Stomach smooth muscle (tissue), 2 donors: Measurements from ENCODE around the gene TNNI3K.

Source experiments
- H3K27ac ChIP-seq: one replicate; pipeline ENCODE4 v1.7.0; 2013; ENCODE audit warnings: mild to moderate bottlenecking, low read length, inconsistent platforms
- H3K27me3 ChIP-seq, 2 donors: one replicate each; pipeline ENCODE4 v1.7.0; 2013; ENCODE audit warnings: low read length in 2 of 2; ENCODE audit not compliant: insufficient read depth in 2 of 2, control insufficient read depth in 1 of 2
- H3K36me3 ChIP-seq, 2 donors: one replicate each; pipeline ENCODE4 v1.7.0; 2013; ENCODE audit warnings: low read length in 2 of 2; ENCODE audit not compliant: control insufficient read depth in 2 of 2, insufficient read depth in 2 of 2
- H3K4me1 ChIP-seq: one replicate; pipeline ENCODE4 v1.7.0; 2013; ENCODE audit warnings: low read length; ENCODE audit not compliant: control insufficient read depth, insufficient read depth
- H3K4me3 ChIP-seq, 2 donors: one replicate each; pipeline ENCODE4 v1.7.0; 2013; ENCODE audit warnings: low read length in 2 of 2
- H3K9ac ChIP-seq, 2 donors: one replicate each; pipeline ENCODE4 v1.7.0; 2013; ENCODE audit warnings: low read length in 2 of 2, mild to moderate bottlenecking in 1 of 2
- H3K9me3 ChIP-seq, 2 donors: one replicate each; pipeline ENCODE4 v1.7.0; 2013; ENCODE audit warnings: low read length in 2 of 2; ENCODE audit not compliant: control insufficient read depth in 2 of 2
- donor health status: healthy.
- donor health status: Pancreatic carcinoma.

The TNNI3K gene

GRCh38 chr1:74486036-74486435 is 250.8 kb downstream of the TNNI3K start:
- Histone ChIP-seq H3K9ac (no peak overlapping the region), H3K9me3 (no peaks in the 10 kb centered on the region), H3K36me3 (no peaks in the 10 kb centered on the region), H3K27ac (no peak overlapping the region), H3K27me3 (no peaks in the 10 kb centered on the region), H3K4me3 (no peak overlapping the region), H3K4me1 (no peaks in the 10 kb centered on the region)

GRCh38 chr1:74496669-74497068 is 261.5 kb downstream of the TNNI3K start:
- no peaks in the 10 kb centered on the region for H3K36me3 ChIP-seq
- no peak overlapping the region for H3K27ac ChIP-seq
- no peaks in the 10 kb centered on the region for H3K27me3 ChIP-seq
- H3K4me3 ChIP-seq = no peak overlapping the region
- H3K4me1 ChIP-seq = peaks cover 8% of the 10 kb centered on the region
- no peaks in the 10 kb centered on the region for H3K9me3 ChIP-seq
- no peak overlapping the region for H3K9ac ChIP-seq

GRCh38 chr1:74498901-74499300 is 263.7 kb downstream of the TNNI3K start:
- no peaks in the 10 kb centered on the region for H3K36me3 ChIP-seq
- peaks cover 8% of the 10 kb centered on the region for H3K4me1 ChIP-seq
- no peaks in the 10 kb centered on the region for H3K27me3 ChIP-seq
- no peak overlapping the region for H3K9ac ChIP-seq
- H3K9me3 ChIP-seq = no peaks in the 10 kb centered on the region
- no peak overlapping the region for H3K4me3 ChIP-seq
- H3K27ac ChIP-seq = no peak overlapping the region

GRCh38 chr1:74502432-74502831 is 267.2 kb downstream of the TNNI3K start:
- Histone ChIP-seq H3K27me3 (no peaks in the 10 kb centered on the region), H3K27ac (no peak overlapping the region), H3K4me1 (no peaks in the 10 kb centered on the region), H3K9me3 (no peaks in the 10 kb centered on the region), H3K4me3 (no peak overlapping the region), H3K36me3 (no peaks in the 10 kb centered on the region), H3K9ac (no peak overlapping the region)

GRCh38 chr1:74502858-74503257 is 267.7 kb downstream of the TNNI3K start:
- no peaks in the 10 kb centered on the region for H3K4me1 ChIP-seq
- no peak overlapping the region for H3K9ac ChIP-seq
- no peak overlapping the region for H3K27ac ChIP-seq
- no peaks in the 10 kb centered on the region for H3K36me3 ChIP-seq
- no peaks in the 10 kb centered on the region for H3K27me3 ChIP-seq
- no peaks in the 10 kb centered on the region for H3K9me3 ChIP-seq
- H3K4me3 ChIP-seq = no peak overlapping the region

GRCh38 chr1:74504125-74504932 is 269.1 kb downstream of the TNNI3K start:
- H3K9me3 ChIP-seq = no peaks in the 10 kb centered on the region
- H3K27ac ChIP-seq = no peak overlapping the region
- H3K27me3 ChIP-seq = no peaks in the 10 kb centered on the region
- H3K4me1 ChIP-seq = no peaks in the 10 kb centered on the region
- no peak overlapping the region for H3K4me3 ChIP-seq
- H3K9ac ChIP-seq = no peak overlapping the region
- no peaks in the 10 kb centered on the region for H3K36me3 ChIP-seq

GRCh38 chr1:74504933-74505512 is 269.8 kb downstream of the TNNI3K start:
- H3K9me3 ChIP-seq = no peaks in the 10 kb centered on the region
- no peaks in the 10 kb centered on the region for H3K4me1 ChIP-seq
- H3K9ac ChIP-seq = no peak overlapping the region
- no peaks in the 10 kb centered on the region for H3K36me3 ChIP-seq
- no peaks in the 10 kb centered on the region for H3K27me3 ChIP-seq
- H3K4me3 ChIP-seq = no peak overlapping the region
- H3K27ac ChIP-seq = no peak overlapping the region

- no peak overlapping the region for H3K9ac ChIP-seq
- H3K27me3 ChIP-seq = no peaks in the 10 kb centered on the region
- H3K9me3 ChIP-seq = no peaks in the 10 kb centered on the region
- H3K4me3 ChIP-seq = no peak overlapping the region
- no peak overlapping the region for H3K27ac ChIP-seq
- H3K36me3 ChIP-seq = no peaks in the 10 kb centered on the region
- H3K4me1 ChIP-seq = no peaks in the 10 kb centered on the region
Observed at GRCh38 chr1:74505928-74506710, 270.9 kb downstream of the TNNI3K start.

- H3K36me3 ChIP-seq = no peaks in the 10 kb centered on the region
- no peak overlapping the region for H3K4me3 ChIP-seq
- H3K9ac ChIP-seq = no peak overlapping the region
- H3K9me3 ChIP-seq = no peaks in the 10 kb centered on the region
- no peak overlapping the region for H3K27ac ChIP-seq
- H3K27me3 ChIP-seq = no peaks in the 10 kb centered on the region
- no peaks in the 10 kb centered on the region for H3K4me1 ChIP-seq
Observed at GRCh38 chr1:74508449-74508848, 273.3 kb downstream of the TNNI3K start.

GRCh38 chr1:74512170-74512915 is 277.2 kb downstream of the TNNI3K start, which contains the start of gene LRRC53:
LRRC53 (minus strand) TSS chr1:74512611; CDS start chr1:74483349, 29,262 bp downstream.
- Histone ChIP-seq H3K27me3 (no peaks in the 10 kb centered on the region), H3K36me3 (no peaks in the 10 kb centered on the region), H3K9ac (no peak within 1 kb of the TSS), H3K4me3 (no peak within 1 kb of the TSS), H3K4me1 (no peaks in the 10 kb centered on the region), H3K27ac (no peak within 1 kb of the TSS), H3K9me3 (no peaks in the 10 kb centered on the region)
